ENCODE data around the gene SLC2A9.
"Not testable (repeated sequence)": the region's sequence is repeated elsewhere in the genome, so short reads cannot be mapped to it uniquely, and the experiment has no call there.

SLC2A9 gene

GRCh38 chr4:9808077-9808476, 213.2 kb downstream of the SLC2A9 start:
- DNase-seq: no peak

- no peak for DNase-seq
These were observed 216.4 kb downstream of the SLC2A9 start for GRCh38 chr4:9804918-9805317.

GRCh38 chr4:9800848-9801247, 220.4 kb downstream of the SLC2A9 start:
- no peak for DNase-seq

- DNase-seq: not testable (repeated sequence)
These were observed 224.7 kb downstream of the SLC2A9 start for GRCh38 chr4:9796641-9797040.

GRCh38 chr4:9792381-9792780, 228.9 kb downstream of the SLC2A9 start:
- DNase-seq: no peak

- DNase-seq: not testable (repeated sequence)
These were observed 235.4 kb downstream of the SLC2A9 start for GRCh38 chr4:9785891-9786290.

- no peak for DNase-seq
These were observed 239.2 kb downstream of the SLC2A9 start for GRCh38 chr4:9782136-9782436.

- no peak for DNase-seq
These were observed 239.8 kb downstream of the SLC2A9 start, which contains the start of gene DRD5 for GRCh38 chr4:9781343-9782135. DRD5 (plus strand) TSS chr4:9781634; CDS start chr4:9782030, 396 bp downstream.

Measured in stimulated activated naive CD4-positive, alpha-beta T cell (primary cell).